A549 (cell line): ENCODE results near the gene KIAA1191.

ENCODE experiments used
- KDM1A ChIP-seq: fragments of 200-600 bp; sonication (generic); IDR thresholded peaks from 2 replicates; pipeline ENCODE4 v1.6.1; 2016; ENCODE audit warnings: low read depth, mild to moderate bottlenecking
- POLR2A ChIP-seq: IDR thresholded peaks from 2 replicates; pipeline ENCODE4 v1.6.1; 2012; ENCODE audit warnings: mild to moderate bottlenecking, low read length
- RCOR1 ChIP-seq: fragments of 150-350 bp; IDR thresholded peaks from 2 replicates; pipeline ENCODE4 v1.6.1; 2014; ENCODE audit warnings: antibody characterized with exemption, low read length, low read depth

DNA sequence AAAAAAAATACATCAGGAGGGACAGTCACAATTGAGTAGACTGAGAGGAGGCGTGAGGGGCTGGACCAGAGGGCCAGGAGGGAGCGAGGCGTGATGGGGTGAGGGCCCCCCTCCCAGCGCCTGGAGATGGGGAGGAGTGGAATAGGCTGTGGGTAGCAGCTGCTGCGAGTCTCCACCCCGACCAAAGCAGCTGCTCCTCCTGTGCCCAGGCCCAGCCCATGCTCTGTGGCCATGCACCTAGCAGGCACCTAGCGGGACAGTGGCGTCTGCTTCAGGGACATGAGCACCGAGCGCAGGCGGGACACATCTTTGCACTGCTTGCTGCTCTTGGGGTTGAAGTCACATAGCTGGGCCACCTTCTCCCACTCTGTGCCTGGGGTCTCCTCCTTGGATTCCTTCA, 31.0 kb upstream of the KIAA1191 start:
- TF ChIP-seq RCOR1, result no peak
- TF ChIP-seq POLR2A, result no peak
- TF ChIP-seq KDM1A, result no peak
